Measurements from ENCODE around the gene ILK. TPM values are rescaled to one million over a fixed set of nuclear protein-coding genes. Genes with fewer than 3 reads are reported as not detected.

The ILK gene
- total and polyA plus RNA-seq, 2 of the 13 experiments (the other 11 are each of a cell fraction or from before 2014, with no cell fraction given), result 70.3 to 108 TPM

GRCh38 chr11:6563121-6563619 lies 40.4 kb upstream of the ILK start:
- 100% methylated on average over 4 of the region's 4 CpGs for WGBS (ENCODE audit: low lambda C conversion rate)
- CTCF ChIA-PET (ENCODE audit: low intra/inter-chr PET ratio, low total read pairs), result no interaction called here
- DNase-seq (ENCODE audit: low spot score) (no peak), ATAC-seq (no peak), FAIRE-seq (no peak)
- no peaks in the 10 kb centered on the region for H4K20me1 ChIP-seq (ENCODE audit: insufficient read depth, low read length)
- BruUV-seq (replicated peaks), result no TSS peak
- H2AFZ ChIP-seq (ENCODE audit: low read length), result no peak overlapping the region
- H3K9ac ChIP-seq (ENCODE audit: insufficient read depth, low read depth, low read length), result no peak overlapping the region
- intact Hi-C loops (cut with micrococcal nuclease; ENCODE audit: unreplicated experiment), result no loop called here
- TF ChIP-seq CENPT (CRISPR knock-in tag; IDR thresholded peaks at IDR 0.05; ENCODE audit: low read depth) (no peak), ZNF292 (CRISPR knock-in tag; IDR thresholded peaks at IDR 0.05; ENCODE audit: borderline replicate concordance, low read depth) (no peak), RCOR2 (CRISPR knock-in tag; IDR thresholded peaks at IDR 0.05) (no peak), ZFP36L1 (CRISPR knock-in tag; IDR thresholded peaks at IDR 0.05) (no peak), ESRRA (CRISPR knock-in tag; IDR thresholded peaks at IDR 0.05; ENCODE audit: low read depth) (no peak), ATF6 (CRISPR knock-in tag; conservative IDR thresholded peaks at IDR 0.05) (no peak), HNRNPLL (IDR thresholded peaks at IDR 0.05; ENCODE audit: low read depth, low read length, poor library complexity, severe bottlenecking) (no peak), ZNF318 (CRISPR knock-in tag; IDR thresholded peaks at IDR 0.05) (no peak)
- in situ Hi-C loops (cut with HindIII; ENCODE audit: extremely low pct_ligation_motif_present, low pct_unique_long_range_greater_than_20kb), result no loop called here
- no peaks in the 10 kb centered on the region for H3K27me3 ChIP-seq (ENCODE audit: control insufficient read depth in 1 of 2, insufficient read depth in 2 of 2, low read length in 2 of 2)
- no peak overlapping the region for H3K27ac ChIP-seq (ENCODE audit: extremely low read length, insufficient read depth, low read length)
- no peak overlapping the region for H3K4me2 ChIP-seq (ENCODE audit: low read depth, low read length)
- no peaks in the 10 kb centered on the region for H3K9me3 ChIP-seq (ENCODE audit: low read length)
- H3K36me3 ChIP-seq (replicated peaks in 1 of 2; ENCODE audit: control insufficient read depth in 1 of 2, insufficient read depth in 2 of 2, low read length in 2 of 2), result no peaks in the 10 kb centered on the region
- POLR2A ChIA-PET, result no interaction called here
- H3K4me3 ChIP-seq (replicated peaks in 1 of 3; ENCODE audit: insufficient read depth in 1 of 3, low read depth in 2 of 3, low read length in 3 of 3), result no peak overlapping the region
- no peaks in the 10 kb centered on the region for H3K4me1 ChIP-seq (ENCODE audit: insufficient read depth, low read length)
- no peaks in the 10 kb centered on the region for H3K79me2 ChIP-seq (ENCODE audit: insufficient read depth, low read length)
